ACC112 (cell line): ENCODE measurements around the gene TBC1D10B.

Experiments
- H2AFZ ChIP-seq: fragments of 200-600 bp; sonication (generic); one replicate; pipeline ENCODE4 v1.6.0; 2017; ENCODE audit warnings: antibody characterized with exemption, low read length; ENCODE audit not compliant: unreplicated experiment
- H3K27ac ChIP-seq: fragments of 200-600 bp; sonication (generic); 2 replicates; pipeline ENCODE4 v1.5.1; 2014; ENCODE audit warnings: low read depth, mild to moderate bottlenecking, antibody characterized with exemption, low read length, moderate library complexity
- H3K27me3 ChIP-seq: fragments of 200-600 bp; sonication (generic); 2 replicates; pipeline ENCODE4 v1.6.1; 2014; ENCODE audit warnings: mild to moderate bottlenecking, antibody characterized with exemption, low read length, moderate library complexity, mixed read lengths; ENCODE audit not compliant: insufficient read depth
- H3K36me3 ChIP-seq: fragments of 200-600 bp; sonication (generic); 2 replicates; pipeline ENCODE4 v1.6.1; 2016; ENCODE audit warnings: mild to moderate bottlenecking, antibody characterized with exemption, low read length, moderate library complexity, mixed read lengths; ENCODE audit not compliant: insufficient read depth
- H3K4me1 ChIP-seq: fragments of 200-600 bp; sonication (generic); one replicate; pipeline ENCODE4 v1.6.1; 2016; ENCODE audit warnings: low read length, mixed read lengths; ENCODE audit not compliant: insufficient read depth, unreplicated experiment, control insufficient read depth
- H3K4me3 ChIP-seq: fragments of 200-600 bp; sonication (generic); 2 replicates; pipeline ENCODE4 v1.5.1; 2014; ENCODE audit warnings: mild to moderate bottlenecking, low read depth, low read length
- H3K79me2 ChIP-seq: fragments of 200-600 bp; sonication (generic); one replicate; pipeline ENCODE4 v1.6.0; 2016; ENCODE audit warnings: low read length; ENCODE audit not compliant: control insufficient read depth, unreplicated experiment, insufficient read depth

TBC1D10B gene

DNA sequence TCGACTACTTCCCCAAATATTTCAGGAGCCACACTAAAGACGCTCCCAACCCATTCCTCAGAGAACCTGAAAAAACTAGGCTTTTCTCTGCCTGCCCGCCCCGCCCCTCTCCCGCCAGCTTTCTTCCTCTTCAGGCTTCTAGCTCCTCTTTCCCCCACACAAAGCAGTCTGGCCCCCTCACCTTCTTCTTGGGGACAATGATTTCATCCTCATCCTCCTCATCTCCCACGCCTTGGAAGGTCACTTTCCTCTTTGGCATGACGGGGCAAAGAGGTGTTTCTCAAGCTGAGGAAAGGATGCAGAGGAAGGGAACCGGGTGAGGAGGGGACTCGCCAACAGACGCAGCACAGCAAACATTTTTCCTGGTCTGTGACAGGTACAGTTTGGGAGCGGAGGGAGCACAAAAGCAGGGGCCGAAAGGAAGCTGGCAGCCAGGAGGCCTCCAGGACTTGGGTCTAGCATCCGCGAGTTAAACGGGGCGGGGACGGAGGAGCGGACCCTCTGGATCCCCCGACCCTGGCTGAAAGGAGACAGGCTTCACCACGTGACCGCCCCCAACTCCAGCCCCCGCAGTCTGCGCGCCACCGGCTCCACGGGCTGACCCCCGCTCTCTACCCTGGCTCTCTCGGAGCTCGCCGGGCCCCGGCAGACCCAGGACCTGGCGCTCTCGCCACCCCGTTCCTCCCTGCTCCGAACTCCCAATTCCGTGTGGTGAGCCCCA is 15.7 kb downstream of the TBC1D10B start:
- Histone ChIP-seq H2AFZ (peak overlapping the region; percentile 41), H3K27me3 (no peaks in the 10 kb centered on the region), H3K4me1 (peaks cover 47% of the 10 kb centered on the region), H3K4me3 (peak overlapping the region; percentile 89), H3K36me3 (0 out of 2 replicates have a peak, but pooled peaks cover 7% of the 10 kb centered on the region), H3K79me2 (peaks cover 26% of the 10 kb centered on the region), H3K27ac (peak overlapping the region; percentile 96)

DNA sequence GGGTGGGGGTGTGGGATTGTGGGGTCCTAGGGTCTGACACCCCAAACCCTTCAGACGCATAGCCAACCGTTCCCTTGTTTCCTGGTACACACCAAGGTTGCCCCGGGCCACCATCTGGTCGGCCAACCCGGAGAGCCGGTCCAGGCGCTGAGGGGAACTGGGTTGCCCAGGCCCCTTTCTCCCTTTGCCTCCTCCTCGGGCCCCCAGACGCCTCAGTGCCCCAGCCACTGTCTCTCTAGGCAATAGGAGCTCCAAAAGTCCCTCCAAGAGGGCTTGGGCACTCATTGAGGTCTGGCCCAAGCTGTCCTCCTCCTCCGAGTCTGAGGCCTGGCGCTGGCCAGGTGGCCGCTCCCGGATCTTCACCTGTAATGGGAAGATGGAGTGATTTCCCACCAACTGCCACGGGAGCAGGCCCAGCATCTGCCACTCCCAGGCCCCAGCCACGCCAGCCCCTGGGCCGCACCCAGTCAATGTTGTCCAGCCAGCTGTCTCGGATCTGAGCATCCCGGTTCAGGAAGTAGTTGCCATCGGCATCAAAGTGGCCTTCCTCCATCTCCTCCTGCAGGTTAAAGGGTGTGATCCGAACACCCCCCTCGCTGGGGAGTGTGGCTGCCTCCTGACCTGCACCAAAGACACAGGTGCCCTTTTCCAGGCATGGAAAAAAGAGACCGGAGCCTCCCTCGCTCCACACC is 16.7 kb downstream of the TBC1D10B start:
- Histone ChIP-seq H3K4me1 (peaks cover 47% of the 10 kb centered on the region), H3K36me3 (0 out of 2 replicates have a peak, but pooled peaks cover 7% of the 10 kb centered on the region), H3K27me3 (no peaks in the 10 kb centered on the region), H3K4me3 (peak overlapping the region; percentile 89), H3K27ac (peak overlapping the region; percentile 96; the same call in 1 of the 2 replicates), H3K79me2 (peaks cover 22% of the 10 kb centered on the region), H2AFZ (no peak overlapping the region)

DNA sequence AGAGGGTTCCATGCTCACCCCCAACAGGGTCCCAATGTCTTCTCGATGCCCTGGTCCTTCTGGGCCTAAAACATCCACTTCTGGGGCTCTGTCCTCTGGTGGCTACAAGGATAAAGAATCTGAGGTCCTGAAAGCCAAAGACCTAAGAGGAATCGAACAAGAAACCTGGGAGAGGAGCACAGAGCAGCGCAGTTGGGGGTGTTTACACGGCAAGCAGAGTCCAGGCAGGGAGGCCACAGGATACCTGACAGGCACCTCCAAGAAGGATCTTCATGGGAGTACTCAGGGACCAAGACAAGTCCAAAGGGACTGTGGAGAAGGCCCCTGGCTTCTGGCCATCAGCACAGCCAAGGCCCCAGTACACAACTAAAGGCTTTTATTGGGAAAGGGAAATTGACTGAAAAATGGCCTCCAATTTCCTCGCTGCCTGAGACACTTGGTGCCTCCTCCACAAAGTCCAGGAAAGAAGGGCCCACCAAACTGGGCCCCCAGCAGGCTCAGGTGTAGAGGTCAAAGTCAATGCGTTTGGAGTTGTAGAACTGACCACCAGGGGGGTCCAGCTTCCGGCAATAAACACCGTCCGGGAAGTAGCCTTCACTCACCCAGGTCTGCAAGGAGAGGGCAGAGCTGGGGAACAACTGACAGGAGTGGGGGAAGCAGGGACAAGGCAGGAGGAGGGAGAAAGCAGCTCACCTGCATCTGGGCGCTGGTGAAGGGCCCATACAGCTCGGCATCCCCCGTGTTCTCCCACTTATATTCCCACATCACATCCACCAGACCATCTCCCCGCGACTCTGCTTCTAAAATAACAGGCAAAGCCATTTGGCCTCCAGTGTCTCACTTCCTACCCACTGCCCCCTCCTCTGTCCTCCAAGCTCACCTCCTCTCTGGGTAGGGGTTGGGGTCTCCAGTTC is 17.5 kb downstream of the TBC1D10B start:
- peak overlapping the region; percentile 80 for H3K27ac ChIP-seq
- H3K79me2 ChIP-seq = peaks cover 22% of the 10 kb centered on the region
- no peak overlapping the region for H3K4me3 ChIP-seq
- no peaks in the 10 kb centered on the region for H3K27me3 ChIP-seq
- H2AFZ ChIP-seq = no peak overlapping the region
- peaks cover 47% of the 10 kb centered on the region for H3K4me1 ChIP-seq
- H3K36me3 ChIP-seq = 0 out of 2 replicates have a peak, but pooled peaks cover 7% of the 10 kb centered on the region

DNA sequence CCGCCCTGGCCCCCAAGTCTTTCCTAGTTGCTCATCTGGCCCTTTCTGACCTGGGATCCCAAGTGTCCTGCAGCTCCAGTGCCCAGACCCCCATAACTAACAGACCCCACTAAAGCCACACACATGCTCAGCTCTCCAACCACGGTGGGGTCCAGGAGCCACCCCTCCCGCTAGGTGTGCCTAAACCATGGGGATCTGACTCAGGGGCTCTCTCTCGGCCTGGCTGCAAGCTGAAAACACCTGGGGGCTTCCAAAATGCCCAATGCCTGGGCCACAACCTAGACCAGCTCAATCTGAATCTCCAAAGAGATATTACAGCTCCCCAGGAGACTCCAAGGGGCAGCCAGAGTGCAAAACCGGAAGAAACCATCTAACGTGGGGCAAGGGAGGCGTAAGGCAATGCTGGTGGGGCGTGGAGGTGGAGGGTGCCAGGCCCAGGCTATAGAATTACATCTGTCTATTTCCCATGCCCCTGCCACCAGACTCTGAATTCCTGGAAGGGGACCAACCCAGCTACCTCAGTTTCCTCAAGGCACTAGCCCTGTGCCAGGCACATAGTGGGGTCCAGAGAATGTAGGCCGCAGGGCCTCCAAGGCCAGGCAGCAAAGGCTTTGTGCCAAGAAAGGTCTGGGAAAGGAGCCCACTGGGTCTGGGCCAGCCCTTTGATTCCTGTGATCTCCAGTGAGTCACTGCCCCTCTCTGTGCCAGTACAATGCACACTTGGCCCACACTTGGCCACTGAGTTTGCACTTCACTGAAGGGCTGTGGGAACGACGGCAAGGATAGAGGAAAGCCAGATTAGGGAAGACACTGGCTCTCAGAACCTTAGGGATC is 18.5 kb downstream of the TBC1D10B start:
- no peak overlapping the region for H3K4me3 ChIP-seq
- no peaks in the 10 kb centered on the region for H3K27me3 ChIP-seq
- H2AFZ ChIP-seq = no peak overlapping the region
- H3K36me3 ChIP-seq = 0 out of 2 replicates have a peak, but pooled peaks cover 7% of the 10 kb centered on the region
- H3K4me1 ChIP-seq = peaks cover 38% of the 10 kb centered on the region
- H3K27ac ChIP-seq = peak overlapping the region; percentile 80
- peaks cover 22% of the 10 kb centered on the region for H3K79me2 ChIP-seq

DNA sequence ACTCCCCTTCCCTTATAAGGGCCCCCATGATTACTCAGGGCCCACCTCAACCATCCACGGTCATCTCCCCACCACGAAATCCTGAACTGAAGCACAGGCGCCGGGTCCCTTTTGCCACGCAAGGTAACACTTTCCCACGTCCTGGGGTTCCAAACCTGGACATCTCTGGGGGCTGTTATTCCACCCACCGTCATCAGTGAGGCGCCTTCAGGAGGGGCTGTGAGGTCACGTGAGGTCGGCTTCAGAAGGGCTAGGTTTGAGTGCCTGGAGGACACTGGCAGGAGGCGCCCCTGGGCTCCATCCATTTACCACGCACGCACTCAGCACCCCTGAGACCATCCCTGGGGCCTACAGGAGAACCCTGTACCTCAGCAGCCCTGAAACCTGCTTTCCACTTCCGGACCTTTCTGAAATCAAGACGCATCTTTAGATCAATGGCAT is 19.3 kb downstream of the TBC1D10B start:
- 0 out of 2 replicates have a peak, but pooled peaks cover 7% of the 10 kb centered on the region for H3K36me3 ChIP-seq
- H3K4me3 ChIP-seq = no peak overlapping the region
- H2AFZ ChIP-seq = no peak overlapping the region
- peaks cover 30% of the 10 kb centered on the region for H3K4me1 ChIP-seq
- H3K27me3 ChIP-seq = no peaks in the 10 kb centered on the region
- no peak overlapping the region for H3K27ac ChIP-seq
- peaks cover 22% of the 10 kb centered on the region for H3K79me2 ChIP-seq

DNA sequence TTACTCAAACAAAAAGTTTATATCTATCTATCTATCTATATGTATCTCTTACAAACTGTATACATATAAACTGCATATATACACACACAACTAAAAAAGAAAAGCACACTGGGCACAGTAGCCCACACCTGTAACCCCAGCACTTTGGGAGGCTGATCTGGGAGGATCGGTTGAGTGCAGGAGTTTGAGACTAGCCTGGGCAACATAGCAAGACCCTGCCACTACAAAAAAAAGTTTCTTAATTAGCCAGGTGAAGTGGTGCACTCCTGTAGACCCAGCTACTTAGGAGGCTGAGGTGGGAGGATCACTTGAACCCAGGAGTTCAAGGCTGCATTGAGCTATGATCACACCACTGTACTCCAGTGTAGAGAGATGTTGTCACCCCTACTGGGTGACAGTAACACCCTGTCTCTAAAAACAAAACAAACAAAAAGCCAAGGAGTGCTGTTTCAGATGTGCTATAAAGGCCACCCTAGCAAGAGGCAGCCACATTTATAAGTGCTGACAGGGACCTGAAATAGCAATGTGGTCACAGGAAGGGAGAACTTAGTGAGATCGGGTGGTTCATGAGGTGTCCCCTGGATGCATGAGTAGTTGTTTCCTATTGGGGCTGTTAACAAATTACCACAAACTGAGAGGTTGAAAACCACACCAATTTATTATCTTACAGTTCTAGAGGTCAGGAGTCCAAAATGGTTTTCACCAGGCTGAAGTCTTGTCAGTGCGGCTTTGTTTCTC is 20.0 kb downstream of the TBC1D10B start:
- Histone ChIP-seq H3K36me3 (0 out of 2 replicates have a peak, but pooled peaks cover 7% of the 10 kb centered on the region), H3K79me2 (peaks cover 22% of the 10 kb centered on the region), H3K4me3 (no peak overlapping the region), H3K27ac (no peak overlapping the region), H3K27me3 (no peaks in the 10 kb centered on the region), H2AFZ (no peak overlapping the region), H3K4me1 (peaks cover 25% of the 10 kb centered on the region)

DNA sequence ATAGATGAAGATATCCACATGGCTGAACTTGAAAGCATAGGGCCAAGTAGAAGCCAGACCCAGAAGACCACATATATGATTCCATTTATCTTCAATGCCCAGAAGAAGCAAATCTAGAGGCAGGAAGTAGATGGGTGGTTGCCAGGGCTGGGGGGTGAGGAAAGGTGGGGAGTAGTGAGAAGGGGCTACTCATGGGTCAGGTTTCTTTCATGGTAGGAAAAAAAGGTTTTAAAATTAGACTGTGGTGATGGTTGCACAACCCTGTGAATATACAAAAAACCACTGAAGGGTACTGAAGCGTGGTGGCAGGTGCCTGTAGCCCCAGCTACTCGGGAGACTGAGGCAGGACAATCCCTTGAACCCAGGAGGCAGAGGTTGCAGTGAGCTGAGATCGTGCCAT is 20.6 kb downstream of the TBC1D10B start:
- Histone ChIP-seq H3K79me2 (peaks cover 18% of the 10 kb centered on the region), H3K4me3 (no peak overlapping the region), H3K27me3 (no peaks in the 10 kb centered on the region), H3K4me1 (peaks cover 25% of the 10 kb centered on the region), H3K36me3 (0 out of 2 replicates have a peak, but pooled peaks cover 7% of the 10 kb centered on the region), H3K27ac (no peak overlapping the region), H2AFZ (no peak overlapping the region)

DNA sequence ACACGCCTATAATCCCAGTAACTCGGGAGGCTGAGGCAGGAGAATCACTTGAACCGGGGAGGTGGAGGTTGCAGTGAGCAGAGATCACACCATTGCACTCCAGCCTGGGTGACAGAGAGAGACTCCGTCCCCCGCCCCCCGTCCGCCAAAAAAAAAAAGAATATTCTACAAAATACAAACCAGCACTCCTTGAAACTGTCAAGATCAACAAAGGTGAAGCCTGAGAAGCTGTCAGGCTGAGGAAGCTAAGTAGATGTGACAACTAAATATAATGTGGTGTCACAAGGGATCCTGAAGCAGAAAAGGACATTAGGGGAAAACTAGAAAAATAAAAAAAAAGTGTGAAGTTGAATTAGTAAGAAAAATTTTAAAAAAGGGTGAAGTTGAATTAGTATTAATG is 21.4 kb downstream of the TBC1D10B start:
- Histone ChIP-seq H3K36me3 (0 out of 2 replicates have a peak, but pooled peaks cover 7% of the 10 kb centered on the region), H3K27ac (no peak overlapping the region), H3K4me1 (peaks cover 22% of the 10 kb centered on the region), H3K79me2 (peaks cover 11% of the 10 kb centered on the region), H3K27me3 (no peaks in the 10 kb centered on the region), H3K4me3 (no peak overlapping the region), H2AFZ (no peak overlapping the region)

DNA sequence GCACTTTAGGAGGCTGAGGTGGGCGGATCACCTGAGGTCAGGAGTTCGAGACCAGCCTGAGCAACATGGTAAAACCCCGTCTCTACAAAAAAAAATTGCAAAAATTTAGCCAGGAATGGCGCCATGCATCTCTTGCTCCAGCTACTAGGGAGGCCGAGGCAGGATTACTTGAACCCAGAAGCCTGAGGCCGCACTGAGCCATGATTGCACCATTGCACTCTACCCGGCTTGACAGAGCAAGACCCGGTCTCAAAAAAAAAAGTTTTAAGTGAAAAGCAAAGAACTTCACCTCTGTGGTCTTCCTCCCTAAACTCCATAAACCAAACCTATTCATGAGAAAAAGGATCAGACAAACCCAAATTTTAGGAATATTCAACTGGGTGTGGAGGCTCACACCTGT is 22.2 kb downstream of the TBC1D10B start:
- H3K27ac ChIP-seq = no peak overlapping the region

More for the DNA sequence above, 22.2 kb downstream of the TBC1D10B start:
- H3K4me3 ChIP-seq = no peak overlapping the region
- 0 out of 2 replicates have a peak, but pooled peaks cover 7% of the 10 kb centered on the region for H3K36me3 ChIP-seq
- peaks cover 21% of the 10 kb centered on the region for H3K4me1 ChIP-seq
- no peaks in the 10 kb centered on the region for H3K27me3 ChIP-seq
- peaks cover 3% of the 10 kb centered on the region for H3K79me2 ChIP-seq
- H2AFZ ChIP-seq = no peak overlapping the region
